ENCODE data around the gene PRRT3. TPM values are rescaled to one million over a fixed set of nuclear protein-coding genes. Genes with fewer than 3 reads are reported as not detected.

PRRT3 gene
- total RNA-seq, 4 donors from 2014 or later = 2.2 to 3.3 (median 2.7) TPM

DNA sequence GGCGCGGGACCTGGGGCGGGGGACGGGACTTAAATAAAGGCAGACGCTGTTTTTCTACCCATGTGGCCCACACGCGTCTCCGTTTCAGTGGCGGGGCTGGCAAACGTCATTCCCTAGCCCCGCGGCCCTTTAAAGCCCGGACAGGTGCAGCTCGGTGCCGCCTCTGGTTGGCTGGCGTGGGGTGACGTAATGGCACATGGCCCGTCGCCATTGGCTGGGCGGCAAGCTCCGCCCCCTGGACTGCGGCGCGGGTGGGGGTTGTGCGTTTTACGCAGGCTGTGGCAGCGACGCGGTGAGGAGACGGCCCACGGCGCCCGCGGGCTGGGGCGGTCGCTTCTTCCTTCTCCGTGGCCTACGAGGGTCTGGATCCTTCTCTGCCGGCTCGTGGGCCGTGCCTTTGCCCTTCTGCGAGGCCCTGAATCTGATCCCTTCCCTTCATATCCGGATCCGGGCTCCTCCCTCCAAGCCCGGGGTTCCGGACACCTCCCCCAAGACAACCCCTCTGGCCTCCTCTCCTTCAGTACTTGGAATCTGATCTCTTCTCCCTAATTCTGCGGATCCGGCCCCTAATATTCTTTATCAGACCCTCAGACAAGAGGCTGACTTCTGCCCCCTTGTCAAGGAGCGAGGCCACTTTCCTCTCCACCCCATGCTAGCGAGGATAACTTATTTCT, 18.5 kb downstream of the PRRT3 start, which contains the start of gene CRELD1:
CRELD1 (plus strand) TSS at position 274 of the 674 bp plus-strand sequence. CDS start 605 bp downstream, outside the sequence.
- Histone ChIP-seq H3K27me3 (no peaks in the 10 kb centered on the region), H3K4me1 (peaks cover 5 to 39% (median 18%) of the 10 kb centered on the region in 4 donors), H3K27ac (peak within 1 kb of the TSS; percentile 90 to 98 (median 98)), H3K9me3 (no peaks in the 10 kb centered on the region), H3K4me3 (peak within 1 kb of the TSS; percentile 68 to 88 (median 81)), H3K36me3 (peaks cover 0 to 55% (median 0%) of the 10 kb centered on the region in 3 donors)
- WGBS, 2 donors = 1% methylated on average over 30 to 36 of the region's 50 CpGs
- peak; percentile 88 to 93 for DNase-seq (ENCODE audit: low spot score in 2 of 2)
- TF ChIP-seq EP300 (IDR thresholded peaks at IDR 0.05) (peak; percentile 74 to 92), POLR2A (IDR thresholded peaks at IDR 0.05) (peak; percentile 75 to 95)
- TF ChIP-seq, protein P1, sequence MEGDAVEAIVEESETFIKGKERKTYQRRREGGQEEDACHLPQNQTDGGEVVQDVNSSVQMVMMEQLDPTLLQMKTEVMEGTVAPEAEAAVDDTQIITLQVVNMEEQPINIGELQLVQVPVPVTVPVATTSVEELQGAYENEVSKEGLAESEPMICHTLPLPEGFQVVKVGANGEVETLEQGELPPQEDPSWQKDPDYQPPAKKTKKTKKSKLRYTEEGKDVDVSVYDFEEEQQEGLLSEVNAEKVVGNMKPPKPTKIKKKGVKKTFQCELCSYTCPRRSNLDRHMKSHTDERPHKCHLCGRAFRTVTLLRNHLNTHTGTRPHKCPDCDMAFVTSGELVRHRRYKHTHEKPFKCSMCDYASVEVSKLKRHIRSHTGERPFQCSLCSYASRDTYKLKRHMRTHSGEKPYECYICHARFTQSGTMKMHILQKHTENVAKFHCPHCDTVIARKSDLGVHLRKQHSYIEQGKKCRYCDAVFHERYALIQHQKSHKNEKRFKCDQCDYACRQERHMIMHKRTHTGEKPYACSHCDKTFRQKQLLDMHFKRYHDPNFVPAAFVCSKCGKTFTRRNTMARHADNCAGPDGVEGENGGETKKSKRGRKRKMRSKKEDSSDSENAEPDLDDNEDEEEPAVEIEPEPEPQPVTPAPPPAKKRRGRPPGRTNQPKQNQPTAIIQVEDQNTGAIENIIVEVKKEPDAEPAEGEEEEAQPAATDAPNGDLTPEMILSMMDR (IDR thresholded peaks at IDR 0.05) = no peak

DNA sequence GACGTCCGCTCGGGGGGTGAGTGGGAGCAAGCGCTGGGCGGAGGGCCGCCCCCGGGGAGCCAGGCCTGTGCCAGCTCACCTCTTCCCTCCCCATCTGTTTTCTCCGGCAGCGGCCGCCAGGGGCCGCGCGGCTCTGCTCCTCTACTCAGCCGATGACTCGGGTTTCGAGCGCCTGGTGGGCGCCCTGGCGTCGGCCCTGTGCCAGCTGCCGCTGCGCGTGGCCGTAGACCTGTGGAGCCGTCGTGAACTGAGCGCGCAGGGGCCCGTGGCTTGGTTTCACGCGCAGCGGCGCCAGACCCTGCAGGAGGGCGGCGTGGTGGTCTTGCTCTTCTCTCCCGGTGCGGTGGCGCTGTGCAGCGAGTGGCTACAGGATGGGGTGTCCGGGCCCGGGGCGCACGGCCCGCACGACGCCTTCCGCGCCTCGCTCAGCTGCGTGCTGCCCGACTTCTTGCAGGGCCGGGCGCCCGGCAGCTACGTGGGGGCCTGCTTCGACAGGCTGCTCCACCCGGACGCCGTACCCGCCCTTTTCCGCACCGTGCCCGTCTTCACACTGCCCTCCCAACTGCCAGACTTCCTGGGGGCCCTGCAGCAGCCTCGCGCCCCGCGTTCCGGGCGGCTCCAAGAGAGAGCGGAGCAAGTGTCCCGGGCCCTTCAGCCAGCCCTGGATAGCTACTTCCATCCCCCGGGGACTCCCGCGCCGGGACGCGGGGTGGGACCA, 19.2 kb downstream of the PRRT3 start:
- Histone ChIP-seq H3K4me3 (peak overlapping the region; percentile 68 to 88 (median 81)), H3K36me3 (peaks cover 0 to 55% (median 0%) of the 10 kb centered on the region in 3 donors), H3K9me3 (no peaks in the 10 kb centered on the region), H3K4me1 (peaks cover 5 to 39% (median 18%) of the 10 kb centered on the region in 4 donors), H3K27me3 (no peaks in the 10 kb centered on the region), H3K27ac (peak overlapping the region; percentile 90 to 98 (median 98))
- WGBS, 2 donors = 0 to 1% methylated on average over 22 to 31 of the region's 77 CpGs
- TF ChIP-seq, protein P1 (IDR thresholded peaks at IDR 0.05) = peak; percentile 63 to 94 (median 81)
- TF ChIP-seq EP300 (IDR thresholded peaks at IDR 0.05) = no peak
- DNase-seq (ENCODE audit: low spot score in 2 of 2) = peak; percentile 55 to 59

DNA sequence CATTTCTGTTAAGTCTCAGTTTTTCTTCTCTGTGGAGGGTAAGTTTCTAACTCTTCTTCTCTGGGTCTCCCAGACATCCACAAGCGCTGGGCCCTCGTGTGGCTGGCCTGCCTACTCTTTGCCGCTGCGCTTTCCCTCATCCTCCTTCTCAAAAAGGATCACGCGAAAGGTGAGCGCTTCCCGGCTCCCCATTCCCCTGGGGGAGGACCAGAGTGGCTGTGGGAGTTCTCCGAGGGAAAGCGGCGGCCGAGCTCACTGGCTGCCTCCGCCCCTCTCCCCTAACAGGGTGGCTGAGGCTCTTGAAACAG, 19.7 kb downstream of the PRRT3 start:
- Histone ChIP-seq H3K27ac (peak overlapping the region; percentile 90 to 98 (median 98)), H3K9me3 (no peaks in the 10 kb centered on the region), H3K4me3 (peak overlapping the region; percentile 68 to 88 (median 81)), H3K36me3 (peaks cover 0 to 55% (median 0%) of the 10 kb centered on the region in 3 donors), H3K4me1 (peaks cover 5 to 39% (median 18%) of the 10 kb centered on the region in 4 donors), H3K27me3 (no peaks in the 10 kb centered on the region)
- 1 to 6% methylated on average over 13 of the region's 13 CpGs for WGBS, 2 donors
- no peak for TF ChIP-seq EP300 (IDR thresholded peaks at IDR 0.05)
- TF ChIP-seq POLR2A (IDR thresholded peaks at IDR 0.05) = peak in 1 of 2 donors; percentile 3
- DNase-seq (ENCODE audit: low spot score in 2 of 2) = no peak

DNA sequence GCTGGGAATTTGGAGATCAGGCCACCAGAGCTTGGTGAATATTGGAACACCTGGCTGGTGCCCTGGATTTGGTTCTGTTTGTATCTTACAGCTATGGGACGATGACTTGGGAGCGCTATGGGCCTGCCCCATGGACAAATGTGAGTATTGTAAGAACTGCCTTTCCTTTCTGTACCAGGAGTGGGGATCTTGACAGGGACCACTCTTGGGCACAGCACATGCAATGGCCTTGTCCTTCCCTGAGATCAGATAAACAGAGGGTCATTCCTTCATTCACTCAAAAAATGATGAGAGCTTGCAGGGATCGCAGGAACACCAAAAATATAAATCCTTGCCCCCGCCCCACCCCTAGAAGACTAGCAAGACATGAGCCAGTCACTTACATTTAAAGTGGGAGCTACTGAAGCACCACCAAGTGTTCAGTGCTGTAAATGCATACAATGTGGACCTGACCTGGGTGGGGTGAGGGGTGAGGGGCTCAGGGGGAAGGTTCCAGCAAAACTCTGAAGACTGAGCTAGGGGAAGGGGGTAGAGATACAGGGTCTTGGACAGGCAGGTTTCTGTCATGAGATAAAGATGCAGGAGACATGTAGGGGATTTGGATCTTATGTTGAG, 21.3 kb downstream of the PRRT3 start:
- H3K27ac ChIP-seq = no peak overlapping the region
- H3K9me3 ChIP-seq = no peaks in the 10 kb centered on the region
- 93 to 95% methylated on average over 4 of the region's 4 CpGs for WGBS, 2 donors
- H3K27me3 ChIP-seq = no peaks in the 10 kb centered on the region
- H3K4me1 ChIP-seq = peaks cover 5 to 35% (median 17%) of the 10 kb centered on the region in 4 donors
- no peak for TF ChIP-seq POLR2A (IDR thresholded peaks at IDR 0.05)
- TF ChIP-seq, protein P1 (IDR thresholded peaks at IDR 0.05) = no peak
- no peak for TF ChIP-seq EP300 (IDR thresholded peaks at IDR 0.05)
- peaks cover 0 to 56% (median 0%) of the 10 kb centered on the region in 3 donors for H3K36me3 ChIP-seq
- no peak overlapping the region for H3K4me3 ChIP-seq
- DNase-seq (ENCODE audit: low spot score in 2 of 2) = no peak

DNA sequence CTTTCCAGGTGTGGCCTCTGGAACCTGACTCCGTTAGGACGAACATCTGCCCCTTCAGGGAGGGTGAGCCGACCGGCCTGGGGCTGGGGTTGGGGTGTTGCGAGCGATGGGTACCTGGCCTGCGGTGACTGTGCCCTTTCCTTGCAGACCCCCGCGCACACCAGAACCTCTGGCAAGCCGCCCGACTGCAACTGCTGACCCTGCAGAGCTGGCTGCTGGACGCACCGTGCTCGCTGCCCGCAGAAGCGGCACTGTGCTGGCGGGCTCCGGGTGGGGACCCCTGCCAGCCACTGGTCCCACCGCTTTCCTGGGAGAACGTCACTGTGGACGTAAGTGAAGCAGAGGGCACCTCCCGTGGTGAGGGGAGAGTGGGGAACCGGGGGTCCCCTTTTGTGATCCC, 24.1 kb downstream of the PRRT3 start:
- no peak overlapping the region for H3K4me3 ChIP-seq
- H3K4me1 ChIP-seq = peaks cover 0 to 14% (median 4%) of the 10 kb centered on the region in 4 donors
- no peaks in the 10 kb centered on the region for H3K27me3 ChIP-seq
- H3K36me3 ChIP-seq = peaks cover 0 to 75% (median 0%) of the 10 kb centered on the region in 3 donors
- H3K9me3 ChIP-seq = no peaks in the 10 kb centered on the region
- 91 to 95% methylated on average over 21 to 23 of the region's 23 CpGs for WGBS, 2 donors
- no peak for DNase-seq (ENCODE audit: low spot score in 2 of 2)
- no peak for TF ChIP-seq EP300 (IDR thresholded peaks at IDR 0.05)
- TF ChIP-seq, protein P1 (IDR thresholded peaks at IDR 0.05) = no peak
- TF ChIP-seq POLR2A (IDR thresholded peaks at IDR 0.05) = no peak
- H3K27ac ChIP-seq = no peak overlapping the region
